Omental fat pad (tissue), 4 donors: ENCODE data around the gene PSTPIP1. TPM values are rescaled to one million over a fixed set of nuclear protein-coding genes. Genes with fewer than 3 reads are reported as not detected.

Source experiments
- ATAC-seq: fragments of 150-250 bp; one replicate; pipeline ENCODE4 v1.9.1; 2016; ENCODE audit warnings: mild to moderate bottlenecking, moderate library complexity; ENCODE audit not compliant: low FRiP score
- DNase-seq: peaks from one replicate; pipeline ENCODE4 v3.0.0-alpha.2; 2019; ENCODE audit warnings: low spot score
- CTCF ChIP-seq, 3 donors: fragments of 450-650 bp; IDR thresholded peaks; one replicate each; pipeline ENCODE4 v1.5.1; 2016 to 2017; ENCODE audit warnings: antibody characterized with exemption in 3 of 3, mild to moderate bottlenecking in 3 of 3, moderate library complexity in 2 of 3
- total RNA-seq, 4 donors: library from RNA; depleted of rRNA; stranded (reverse); fragments of >200 nt; gene quantifications; one replicate each; pipeline ENCODE4 v1.1.0, GENCODE V29; 2016

PSTPIP1 gene
- total RNA-seq, 4 donors from 2014 or later: 6.3 to 38.5 (median 15.1) TPM

GRCh38 chr15:76993114-76993725, 1.7 kb upstream of the PSTPIP1 start:
- no peak for DNase-seq
- no peak for ATAC-seq
- TF ChIP-seq CTCF (IDR thresholded peaks at IDR 0.05): no peak

- no peak for TF ChIP-seq CTCF (IDR thresholded peaks at IDR 0.05)
- ATAC-seq (no peak), DNase-seq (no peak)
These were observed 925 bp upstream of the PSTPIP1 start for GRCh38 chr15:76994001-76994400.

GRCh38 chr15:76994496-76994895, 430 bp upstream of the PSTPIP1 start:
- no peak for DNase-seq
- TF ChIP-seq CTCF (IDR thresholded peaks at IDR 0.05): no peak
- ATAC-seq: peak; percentile 9

- DNase-seq (no peak), ATAC-seq (no peak)
- no peak for TF ChIP-seq CTCF (IDR thresholded peaks at IDR 0.05)
These were observed 1.2 kb downstream of the PSTPIP1 start for GRCh38 chr15:76996076-76996525.

- no peak for TF ChIP-seq CTCF (IDR thresholded peaks at IDR 0.05)
- DNase-seq (no peak), ATAC-seq (no peak)
These were observed 1.8 kb downstream of the PSTPIP1 start for GRCh38 chr15:76996526-76997401.

GRCh38 chr15:76998663-76999285, 3.8 kb downstream of the PSTPIP1 start:
- no peak for TF ChIP-seq CTCF (IDR thresholded peaks at IDR 0.05)
- no peak for ATAC-seq
- peak; percentile 6 for DNase-seq
